OCI-LY3 (cell line): ENCODE data around the gene FGGY.

ENCODE experiments used
- CTCF ChIP-seq: fragments of 200-600, 300-600 bp; sonication (generic); IDR thresholded peaks from 2 replicates; pipeline ENCODE4 v1.5.1; 2014; ENCODE audit warnings: antibody characterized with exemption, low read length, low read depth
- EZH2phosphoT487 ChIP-seq: fragments of 200-600 bp; shearing (Covaris generic); IDR thresholded peaks from 2 replicates; pipeline ENCODE4 v1.6.1; 2018; ENCODE audit warnings: antibody characterized with exemption, mixed run types, low read depth

- TF ChIP-seq CTCF (no peak), EZH2phosphoT487 (no peak)
These were observed 11.9 kb downstream of the FGGY start for GRCh38 chr1:59308839-59309238.
